Measurements from ENCODE around the gene MYO15A.

Gene MYO15A

DNA sequence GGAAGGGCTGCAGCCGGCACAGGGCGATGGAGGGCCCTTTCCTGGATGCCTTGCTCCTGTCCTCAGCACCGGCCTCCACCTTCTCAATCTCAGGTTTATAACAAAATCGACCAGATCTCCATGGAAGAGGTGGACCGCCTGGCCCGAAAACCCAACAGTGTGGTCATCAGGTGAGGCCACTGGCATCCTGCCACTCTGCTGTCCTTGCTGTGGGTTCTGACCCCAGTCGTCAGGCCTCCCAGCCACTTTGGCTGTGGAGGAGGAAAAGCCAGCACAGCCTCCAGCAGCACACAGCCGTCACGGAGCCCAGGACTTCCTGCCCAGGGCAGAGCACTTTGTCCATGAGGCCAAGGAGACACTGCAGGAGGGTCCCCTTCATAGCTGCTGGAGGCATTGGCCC is 6.7 kb upstream of the MYO15A start:
- DNase-seq (ENCODE audit: low read depth, low spot score), result no peak

DNA sequence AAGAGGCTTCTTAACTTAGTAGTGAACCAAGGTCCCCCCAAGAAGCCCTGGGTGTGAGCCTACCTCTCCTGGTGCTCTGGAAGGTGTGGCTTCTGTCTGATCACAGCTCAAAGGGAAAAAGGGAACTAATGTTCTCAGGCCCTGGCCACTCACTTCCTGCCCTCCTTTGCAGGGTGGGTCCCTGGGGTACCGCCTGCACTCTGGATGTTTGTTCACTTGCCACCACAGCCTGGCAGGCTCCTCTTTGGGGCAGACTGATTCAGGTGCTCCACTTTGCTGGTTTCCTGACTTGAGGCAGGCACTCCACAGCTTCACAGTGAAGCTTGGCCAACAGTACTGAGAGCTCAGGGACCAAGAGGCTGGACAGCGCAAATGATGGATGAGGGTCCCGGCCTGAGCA is 5.9 kb upstream of the MYO15A start:
- no peak for DNase-seq (ENCODE audit: low read depth, low spot score)

DNA sequence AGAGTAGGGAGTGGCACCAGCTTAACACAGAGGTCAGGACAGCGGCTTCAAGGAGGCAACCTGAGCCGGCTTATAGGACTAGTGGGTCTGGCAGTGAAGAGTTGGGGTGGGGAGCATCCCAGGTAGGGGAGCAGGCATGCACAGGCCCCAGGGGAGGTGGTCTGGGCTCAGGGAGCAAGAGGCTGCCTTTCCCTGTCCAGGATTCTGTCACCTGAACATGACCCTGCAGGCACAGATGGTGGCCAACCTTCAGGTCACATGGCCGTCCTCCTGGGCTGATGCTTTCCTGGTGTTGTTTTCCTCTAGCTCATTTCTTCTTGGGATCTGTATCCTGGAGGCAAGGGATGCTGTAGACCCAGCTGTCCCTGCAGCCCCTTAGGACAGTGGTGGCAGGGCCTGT is 3.5 kb upstream of the MYO15A start:
- no peak for DNase-seq (ENCODE audit: low read depth, low spot score)

DNA sequence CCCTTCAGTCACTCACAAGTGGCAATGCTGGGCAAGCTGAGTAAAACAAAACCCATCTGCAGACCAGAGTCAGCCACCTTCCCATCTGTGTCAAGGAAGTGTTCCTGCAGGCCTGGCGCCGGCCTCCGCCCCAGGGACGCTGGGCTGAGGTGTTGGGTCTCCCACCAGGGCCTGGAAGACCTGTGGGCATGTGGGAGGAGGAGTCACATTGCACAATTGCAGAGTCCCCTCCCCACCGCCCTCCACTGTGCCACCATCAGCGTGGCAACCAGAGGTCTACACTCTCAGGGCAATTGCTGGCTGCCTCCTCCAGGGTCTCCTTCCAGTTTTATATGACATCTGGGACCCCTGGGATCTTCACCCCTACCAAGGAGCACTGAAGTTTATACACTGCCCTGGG is 3.0 kb upstream of the MYO15A start:
- no peak for DNase-seq (ENCODE audit: low read depth, low spot score)

DNA sequence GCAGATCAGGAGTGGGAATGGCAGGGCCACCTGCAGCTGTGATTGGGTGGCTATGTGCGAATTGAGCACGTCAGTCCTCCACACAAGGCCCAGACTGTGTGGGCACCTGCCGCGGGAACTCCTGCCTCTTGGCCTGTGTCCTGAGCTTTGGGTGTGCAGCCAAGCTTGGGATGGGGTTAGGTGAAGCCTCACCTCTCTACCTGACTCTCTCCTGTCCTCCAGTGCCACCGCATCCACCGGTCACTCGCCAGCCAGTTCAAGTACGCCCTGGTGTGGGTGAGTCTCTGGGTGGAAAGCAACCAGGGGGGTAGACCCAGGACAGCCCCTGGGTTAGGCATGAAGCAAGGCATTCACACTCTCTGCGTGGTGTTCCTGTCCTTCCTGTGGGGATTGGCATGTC is 2.3 kb upstream of the MYO15A start:
- no peak for DNase-seq (ENCODE audit: low read depth, low spot score)

DNA sequence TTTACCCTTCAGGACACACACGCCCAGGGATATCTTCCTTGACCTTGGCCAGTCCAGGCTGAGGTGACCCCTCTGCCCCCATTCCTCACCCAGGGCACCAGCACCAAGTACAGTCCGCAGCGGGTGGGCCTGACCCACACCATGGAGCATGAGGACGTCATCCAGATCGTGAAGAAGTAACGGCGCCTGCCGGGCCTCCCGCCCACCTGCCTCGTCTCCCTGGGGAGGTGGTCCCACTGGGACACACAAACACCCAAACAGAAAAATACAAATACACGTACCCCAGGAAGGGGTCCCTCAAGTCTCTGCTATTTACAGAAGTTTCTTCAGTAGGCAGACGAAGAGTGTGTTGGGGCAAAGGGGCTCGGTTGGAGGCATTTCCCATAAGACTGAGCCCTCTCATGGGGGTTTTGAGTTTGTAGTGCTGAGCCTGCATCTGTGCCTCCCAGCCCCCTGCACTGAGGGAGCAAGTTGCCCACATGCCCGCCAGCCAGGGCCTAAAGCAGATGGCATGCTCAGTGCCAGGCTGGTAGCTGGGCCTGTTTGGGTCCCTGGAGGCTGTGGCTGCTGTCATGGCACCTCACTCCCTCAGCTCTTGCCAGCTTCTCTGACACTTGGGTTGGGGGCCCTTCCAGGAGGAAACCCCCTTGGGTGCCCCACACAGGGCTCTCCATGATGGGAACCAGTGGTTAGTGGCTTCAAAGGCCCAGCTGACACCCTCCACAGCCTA is 1.3 kb upstream of the MYO15A start:
- no peak for DNase-seq (ENCODE audit: low read depth, low spot score)

DNA sequence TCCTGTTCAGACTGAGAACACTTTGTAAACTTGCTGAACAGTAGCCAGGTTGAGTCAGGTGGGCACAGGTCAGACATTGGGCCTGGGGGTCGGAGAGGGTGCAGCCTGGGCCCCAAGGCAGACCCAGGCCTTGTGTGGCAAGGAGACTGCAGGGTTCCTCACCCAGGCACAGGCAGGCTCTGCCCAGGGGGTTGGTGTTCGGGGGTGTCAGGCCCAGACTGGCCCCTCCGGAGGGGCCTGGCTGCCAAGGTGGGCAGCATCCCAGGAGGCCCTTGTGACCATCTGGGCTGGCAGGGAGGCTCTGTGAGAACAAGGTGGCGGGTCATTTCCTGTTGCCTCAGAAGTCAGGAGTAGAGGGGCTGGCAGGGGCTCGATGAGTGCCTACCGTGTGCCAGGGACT is 585 bp upstream of the MYO15A start:
- DNase-seq (ENCODE audit: low read depth, low spot score), result no peak

DNA sequence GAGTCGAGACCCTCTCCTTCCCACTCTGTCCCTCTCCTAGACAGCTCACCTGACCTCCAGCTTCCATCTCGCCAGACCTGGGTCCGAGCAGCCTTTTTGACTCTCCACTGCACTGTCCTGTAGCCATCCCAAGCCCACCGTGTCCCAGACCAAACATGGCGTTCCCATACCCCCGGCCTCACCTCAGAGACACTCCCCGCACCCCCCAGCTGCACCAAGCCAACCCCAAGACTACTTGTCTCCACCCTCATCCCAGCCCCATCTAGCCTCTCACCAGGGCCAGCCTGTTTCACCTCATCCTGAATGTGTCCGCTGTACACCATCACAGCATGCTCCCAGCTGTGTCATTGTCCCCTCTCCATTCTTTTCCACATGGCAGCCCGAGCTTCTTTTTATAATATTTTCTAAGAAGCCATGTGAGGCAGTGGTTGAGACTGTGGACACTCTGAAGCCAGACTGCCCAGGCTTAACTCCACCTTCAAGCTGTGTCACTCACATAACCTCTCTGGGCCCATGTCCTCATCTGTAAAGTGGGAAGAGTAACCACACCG is 1.5 kb downstream of the MYO15A start:
- DNase-seq (ENCODE audit: low read depth, low spot score), result no peak

DNA sequence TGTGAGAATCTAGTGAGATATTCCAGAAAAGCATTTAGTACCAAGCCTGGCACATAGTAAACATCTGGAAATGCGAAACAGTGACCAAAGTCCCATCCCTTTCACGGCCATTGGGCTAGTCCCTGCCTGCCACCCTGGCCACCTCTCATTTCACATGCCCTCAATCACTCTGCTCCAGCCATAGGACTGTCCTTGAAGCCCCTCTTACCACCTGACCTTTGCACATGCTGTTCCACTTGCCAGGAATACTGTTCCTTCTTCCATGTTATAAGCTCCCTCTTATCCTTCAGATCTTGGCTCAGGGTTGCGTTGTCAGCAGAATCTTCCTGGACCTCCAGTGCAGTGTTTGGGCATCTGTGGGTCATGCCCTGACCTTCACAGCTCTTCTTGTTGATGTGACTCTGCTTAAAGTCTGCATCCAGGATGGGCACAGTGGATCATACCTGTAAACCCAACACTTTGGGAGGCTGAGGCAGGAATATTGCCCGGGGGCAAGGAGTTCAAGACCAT is 2.1 kb downstream of the MYO15A start:
- no peak for DNase-seq (ENCODE audit: low read depth, low spot score)

DNA sequence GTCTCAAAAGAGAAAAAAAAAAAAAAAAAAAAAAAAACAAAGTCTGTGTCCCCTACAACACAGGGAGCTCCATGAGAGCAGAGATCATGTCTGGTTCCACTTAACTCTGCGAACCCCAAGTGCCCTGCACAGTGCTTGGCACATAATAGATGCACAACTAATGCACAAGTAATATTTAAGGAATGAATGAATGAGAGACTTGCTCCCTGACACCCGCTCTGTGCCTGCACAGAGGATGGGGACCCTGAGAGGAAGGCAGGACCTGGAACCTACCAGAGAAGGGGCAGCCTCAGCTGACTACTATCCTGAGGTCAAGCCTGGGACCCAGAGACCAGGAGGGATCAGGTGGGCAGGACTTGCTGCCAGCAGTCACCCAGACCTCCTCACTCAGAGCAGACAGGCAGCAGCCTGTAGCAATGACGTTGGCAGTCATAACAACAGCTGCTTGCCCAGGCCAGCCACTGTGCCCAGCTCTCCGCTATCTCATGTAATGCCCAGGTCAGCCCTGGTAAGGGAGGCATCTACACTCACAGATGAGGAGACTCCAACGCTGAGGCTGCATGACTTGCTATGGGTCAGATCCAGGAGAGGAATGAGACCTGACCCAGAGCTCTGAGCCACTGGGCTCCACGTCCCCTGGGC is 2.9 kb downstream of the MYO15A start:
- DNase-seq (ENCODE audit: low read depth, low spot score), result no peak

DNA sequence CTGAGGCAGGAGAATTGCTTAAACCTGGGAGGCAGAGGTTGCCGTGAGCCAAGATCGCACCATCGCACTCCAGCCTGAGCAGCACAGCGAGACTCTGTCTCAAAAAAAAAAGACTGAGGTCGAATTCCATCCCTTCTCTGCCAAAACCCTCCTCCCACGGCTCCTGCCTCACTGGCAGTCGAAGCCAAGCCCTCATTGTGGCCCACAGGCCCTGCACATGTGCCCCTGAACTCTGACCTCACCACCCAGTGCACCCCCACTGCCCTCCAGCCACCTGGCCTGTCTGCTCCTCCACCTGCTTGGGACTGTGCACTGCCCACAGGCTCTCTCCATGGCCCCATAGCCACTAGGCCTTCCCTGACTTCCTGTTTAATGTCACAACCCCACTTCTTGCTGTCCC is 7.0 kb downstream of the MYO15A start:
- DNase-seq (ENCODE audit: low read depth, low spot score), result no peak

DNA sequence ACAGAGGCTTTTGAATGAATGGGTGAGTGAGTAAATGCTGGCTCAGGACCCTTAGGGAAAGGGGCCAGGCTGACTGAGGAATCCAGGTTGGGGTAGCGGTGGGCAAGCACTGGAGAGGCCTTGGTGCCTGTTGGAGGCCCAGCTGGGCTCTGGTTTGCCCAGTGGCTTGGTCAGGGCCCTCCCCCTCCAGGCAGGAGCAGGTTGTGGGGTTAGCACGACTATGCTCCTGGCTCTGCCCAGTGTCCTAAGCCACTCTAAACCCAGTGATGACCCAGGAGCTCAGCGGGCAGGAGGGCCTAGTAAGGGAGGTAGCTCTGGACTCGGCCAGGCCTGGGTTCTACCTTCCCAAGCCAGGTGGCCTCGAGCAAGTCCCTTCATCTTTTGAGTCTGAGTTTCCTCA is 7.5 kb downstream of the MYO15A start:
- no peak for DNase-seq (ENCODE audit: low read depth, low spot score)

DNA sequence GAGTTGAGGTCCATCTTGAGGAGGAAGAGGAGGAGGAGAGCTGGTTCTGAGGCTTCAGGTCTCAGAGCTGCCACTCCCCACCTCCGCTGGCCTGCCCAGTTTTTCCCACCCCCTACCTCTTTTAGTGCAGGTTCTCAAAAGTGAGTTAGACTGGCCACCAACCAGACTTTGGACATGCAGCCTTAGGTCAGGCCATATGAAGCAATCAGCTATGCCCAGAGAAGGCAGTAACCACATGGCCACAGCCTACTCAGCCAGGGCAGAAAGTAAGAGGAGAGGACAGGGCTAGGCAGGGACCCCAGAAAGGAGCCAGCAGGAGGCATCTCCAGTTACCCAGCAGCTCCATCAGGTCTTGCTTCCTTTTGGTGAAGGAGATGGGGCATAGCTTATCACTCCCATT is 9.0 kb downstream of the MYO15A start:
- no peak for DNase-seq (ENCODE audit: low read depth, low spot score)

DNA sequence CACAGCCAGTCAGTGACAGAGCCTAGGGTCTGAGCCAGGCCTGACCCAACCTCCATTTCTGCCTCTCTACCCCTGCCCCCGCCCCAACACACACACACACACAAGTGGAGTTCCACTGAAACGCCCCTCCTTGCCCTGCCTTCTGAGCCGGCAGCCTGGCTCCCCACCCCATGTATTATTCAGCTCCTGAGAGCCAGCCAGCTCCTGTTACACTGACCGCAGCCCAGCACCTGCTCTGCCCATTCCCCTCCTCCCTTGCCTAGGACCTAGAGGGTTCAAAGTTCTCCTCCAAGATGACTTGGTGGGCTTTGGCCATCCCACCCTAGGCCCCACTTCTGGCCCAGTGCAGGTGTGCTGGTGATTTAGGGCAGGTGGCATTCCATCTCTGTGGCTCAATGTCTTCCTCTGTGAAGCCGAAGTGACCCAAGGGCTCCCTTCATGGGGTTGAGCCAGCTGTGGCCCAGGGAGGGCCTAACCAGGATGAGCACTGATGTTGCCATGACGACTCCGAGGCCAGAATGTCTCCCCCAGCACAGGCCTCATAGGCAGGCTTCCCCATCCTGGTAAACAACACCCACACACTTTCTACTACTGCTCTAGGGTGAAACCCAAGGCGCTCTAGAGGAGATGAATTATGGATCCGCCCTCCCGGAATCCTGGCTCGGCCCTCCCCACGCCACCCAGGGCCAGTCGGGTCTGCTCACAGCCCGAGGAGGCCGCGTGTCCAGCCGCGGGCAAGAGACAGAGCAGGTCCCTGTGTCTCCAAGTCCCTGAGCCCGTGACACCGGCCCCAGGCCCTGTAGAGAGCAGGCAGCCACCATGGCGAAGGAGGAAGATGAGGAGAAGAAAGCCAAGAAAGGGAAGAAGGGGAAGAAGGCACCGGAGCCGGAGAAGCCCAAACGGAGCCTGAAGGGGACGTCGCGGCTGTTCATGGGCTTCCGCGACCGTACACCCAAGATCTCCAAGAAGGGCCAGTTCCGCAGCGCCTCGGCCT is 9.7 kb downstream of the MYO15A start:
- no peak for DNase-seq (ENCODE audit: low read depth, low spot score)

DNA sequence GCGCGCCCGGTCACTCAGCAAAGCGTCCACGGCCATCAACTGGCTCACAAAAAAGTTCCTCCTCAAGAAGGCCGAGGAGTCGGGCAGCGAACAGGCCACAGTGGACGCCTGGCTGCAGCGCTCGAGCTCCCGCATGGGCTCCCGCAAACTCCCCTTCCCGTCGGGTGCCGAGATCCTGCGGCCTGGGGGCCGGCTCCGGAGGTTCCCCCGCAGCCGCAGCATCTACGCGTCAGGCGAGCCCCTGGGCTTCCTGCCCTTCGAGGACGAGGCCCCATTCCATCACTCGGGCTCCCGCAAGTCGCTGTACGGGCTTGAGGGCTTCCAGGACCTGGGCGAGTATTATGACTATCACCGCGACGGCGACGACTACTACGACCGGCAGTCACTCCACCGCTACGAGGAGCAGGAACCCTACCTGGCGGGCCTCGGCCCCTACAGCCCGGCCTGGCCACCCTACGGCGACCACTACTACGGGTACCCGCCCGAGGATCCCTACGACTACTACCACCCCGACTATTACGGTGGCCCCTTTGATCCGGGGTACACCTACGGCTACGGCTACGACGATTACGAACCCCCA is 10.7 kb downstream of the MYO15A start:
- no peak for DNase-seq (ENCODE audit: low read depth, low spot score)

DNA sequence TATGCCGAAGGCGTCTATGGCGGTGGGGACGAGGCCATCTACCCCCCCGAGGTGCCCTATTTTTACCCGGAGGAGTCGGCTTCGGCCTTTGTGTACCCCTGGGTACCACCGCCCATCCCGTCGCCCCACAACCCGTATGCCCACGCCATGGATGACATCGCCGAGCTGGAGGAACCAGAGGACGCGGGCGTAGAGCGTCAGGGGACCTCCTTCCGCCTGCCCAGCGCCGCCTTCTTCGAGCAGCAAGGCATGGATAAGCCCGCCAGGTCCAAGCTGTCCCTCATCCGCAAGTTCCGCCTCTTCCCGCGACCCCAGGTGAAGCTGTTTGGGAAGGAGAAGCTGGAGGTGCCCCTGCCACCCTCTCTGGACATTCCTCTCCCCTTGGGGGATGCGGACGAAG is 11.4 kb downstream of the MYO15A start:
- no peak for DNase-seq (ENCODE audit: low read depth, low spot score)

DNA sequence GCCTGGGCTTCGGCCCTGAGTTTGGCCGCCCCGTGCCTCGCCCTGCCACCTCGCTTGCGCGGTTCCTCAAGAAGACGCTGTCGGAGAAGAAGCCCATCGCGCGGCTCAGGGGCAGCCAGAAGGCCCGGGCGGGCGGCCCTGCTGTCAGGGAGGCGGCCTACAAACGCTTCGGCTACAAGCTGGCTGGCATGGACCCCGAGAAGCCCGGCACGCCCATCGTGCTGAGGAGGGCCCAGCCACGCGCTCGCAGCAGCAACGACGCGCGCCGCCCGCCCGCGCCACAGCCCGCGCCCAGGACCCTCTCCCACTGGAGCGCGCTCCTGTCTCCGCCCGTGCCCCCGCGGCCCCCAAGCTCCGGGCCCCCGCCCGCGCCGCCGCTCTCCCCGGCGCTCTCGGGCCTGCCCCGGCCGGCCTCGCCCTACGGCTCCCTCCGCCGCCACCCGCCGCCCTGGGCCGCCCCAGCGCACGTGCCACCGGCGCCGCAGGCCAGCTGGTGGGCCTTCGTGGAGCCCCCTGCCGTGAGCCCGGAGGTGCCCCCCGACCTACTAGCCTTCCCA is 12.0 kb downstream of the MYO15A start:
- DNase-seq (ENCODE audit: low read depth, low spot score), result no peak

DNA sequence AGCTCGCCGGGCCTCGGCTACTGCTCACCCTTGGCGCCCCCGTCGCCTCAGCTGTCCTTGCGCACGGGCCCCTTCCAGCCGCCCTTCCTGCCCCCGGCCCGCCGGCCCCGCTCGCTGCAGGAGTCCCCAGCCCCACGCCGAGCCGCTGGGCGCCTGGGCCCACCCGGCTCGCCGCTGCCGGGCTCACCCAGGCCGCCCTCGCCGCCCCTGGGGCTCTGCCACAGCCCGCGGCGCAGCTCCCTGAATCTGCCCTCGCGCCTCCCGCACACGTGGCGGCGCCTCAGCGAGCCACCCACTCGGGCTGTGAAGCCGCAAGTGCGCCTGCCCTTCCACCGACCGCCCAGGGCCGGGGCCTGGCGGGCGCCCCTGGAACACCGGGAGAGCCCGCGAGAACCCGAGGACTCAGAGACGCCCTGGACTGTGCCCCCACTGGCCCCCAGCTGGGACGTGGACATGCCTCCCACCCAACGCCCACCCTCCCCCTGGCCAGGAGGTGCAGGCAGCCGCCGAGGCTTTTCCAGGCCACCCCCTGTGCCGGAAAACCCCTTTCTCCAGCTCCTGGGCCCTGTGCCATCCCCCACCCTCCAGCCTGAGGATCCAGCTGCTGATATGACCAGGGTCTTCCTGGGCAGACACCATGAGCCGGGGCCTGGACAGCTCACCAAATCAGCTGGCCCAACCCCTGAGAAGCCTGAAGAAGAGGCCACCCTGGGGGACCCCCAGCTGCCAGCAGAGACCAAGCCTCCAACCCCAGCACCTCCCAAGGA is 12.8 kb downstream of the MYO15A start:
- DNase-seq (ENCODE audit: low read depth, low spot score), result no peak

DNA sequence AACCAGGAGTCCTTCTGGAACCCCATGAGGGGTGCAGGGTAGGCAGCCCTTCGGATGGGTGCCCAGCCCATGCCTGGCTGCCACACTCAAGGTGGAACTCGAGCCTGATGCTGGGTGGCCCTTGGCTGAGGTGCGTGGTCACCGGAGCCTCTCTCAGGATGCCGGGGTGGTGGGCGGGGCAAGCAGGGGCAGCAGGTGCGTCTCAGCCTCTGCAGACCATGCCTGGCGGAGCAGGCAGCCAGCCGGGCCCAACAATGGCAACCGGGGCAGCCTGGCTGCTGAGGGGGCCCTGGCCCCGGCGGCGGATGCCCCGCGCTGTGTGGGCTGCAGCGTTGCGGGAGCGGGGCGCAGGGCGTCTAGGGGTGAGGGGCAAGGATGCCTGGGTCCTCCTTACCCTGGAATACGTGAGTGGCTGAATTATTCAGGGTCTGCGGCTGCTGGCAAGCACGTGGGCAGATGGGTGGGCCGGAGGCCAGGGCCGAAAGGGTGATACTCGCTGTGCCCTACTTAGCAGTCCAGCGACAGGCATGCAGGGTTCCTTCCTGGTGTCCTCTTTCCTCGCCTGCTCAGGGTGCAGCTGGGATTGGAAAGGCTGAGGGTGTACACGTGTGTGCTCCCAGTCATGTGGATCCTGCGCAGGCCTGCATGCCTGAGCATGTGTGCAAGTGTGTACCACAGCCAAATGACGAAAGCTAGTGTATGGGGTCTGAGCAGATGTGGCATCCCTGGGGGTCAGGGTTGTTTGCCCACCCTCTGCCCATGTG is 14.6 kb downstream of the MYO15A start:
- DNase-seq (ENCODE audit: low read depth, low spot score), result no peak
